ENCODE data around the gene RPL22.
A peak's percentile ranks its signal among the peaks of the same experiment; 100 is the strongest.

Gene RPL22

GRCh38 chr1:6239213-6239752 lies 39.9 kb upstream of the RPL22 start:
- ATAC-seq (ENCODE audit: insufficient read depth, low read depth) (no peak), DNase-seq (no peak)
- no peak overlapping the region for H3K4me3 ChIP-seq (ENCODE audit: low read depth in 1 of 2, low read length in 2 of 2)
- H3K79me2 ChIP-seq (ENCODE audit: insufficient read depth, low read length): peaks cover 14% of the 10 kb centered on the region
- H3K9ac ChIP-seq (ENCODE audit: low read depth, low read length): 0 out of 2 replicates have a peak overlapping the region, but pooled peaks have one; percentile 12
- H3K9me3 ChIP-seq (ENCODE audit: insufficient read depth, low read length, severe bottlenecking): no peaks in the 10 kb centered on the region
- H3K4me2 ChIP-seq (ENCODE audit: insufficient read depth, low read length): no peak overlapping the region
- H3K27ac ChIP-seq (ENCODE audit: low read length): no peak overlapping the region
- no peak overlapping the region for H2AFZ ChIP-seq (ENCODE audit: low read depth, low read length)
- TF ChIP-seq EZH2 (IDR thresholded peaks at IDR 0.05; ENCODE audit: borderline replicate concordance, low read depth, low read length, severe bottlenecking): no peak
- TF ChIP-seq CTCF (IDR thresholded peaks at IDR 0.05; ENCODE audit: borderline replicate concordance, extremely low read depth, low read length, poor library complexity, severe bottlenecking): no peak
- peaks cover 3% of the 10 kb centered on the region for H3K36me3 ChIP-seq (ENCODE audit: insufficient read depth, low read length)
- no peaks in the 10 kb centered on the region for H3K27me3 ChIP-seq (ENCODE audit: insufficient read depth, low read length, poor library complexity)
- H3K4me1 ChIP-seq (ENCODE audit: insufficient read depth, low read length): peaks cover 15% of the 10 kb centered on the region
- H4K20me1 ChIP-seq (ENCODE audit: insufficient read depth, low read length): peaks cover 10% of the 10 kb centered on the region

DNA sequence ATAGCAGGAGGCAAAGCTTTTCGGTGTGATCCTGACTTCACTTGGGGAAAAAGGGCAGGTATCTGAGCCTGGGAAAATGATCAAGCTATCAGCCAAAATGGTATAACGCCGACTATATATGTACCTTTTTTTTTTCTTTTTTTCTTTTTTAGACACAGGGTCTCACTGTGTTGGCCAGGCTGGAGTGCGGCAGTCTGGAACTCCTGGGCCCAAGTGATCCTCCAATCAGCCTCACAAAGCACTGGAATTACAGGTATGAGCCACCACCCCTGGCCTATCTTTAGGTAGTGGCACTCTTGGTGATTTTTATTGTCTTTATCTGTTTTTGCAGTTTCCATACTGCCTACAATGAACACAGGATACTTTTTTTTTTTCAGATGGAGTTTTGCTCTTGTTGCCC lies 37.7 kb upstream of the RPL22 start:
- H3K27me3 ChIP-seq (ENCODE audit: insufficient read depth, low read length, poor library complexity): no peaks in the 10 kb centered on the region
- ATAC-seq (ENCODE audit: insufficient read depth, low read depth) (no peak), DNase-seq (no peak)
- H3K36me3 ChIP-seq (ENCODE audit: insufficient read depth, low read length): peaks cover 25% of the 10 kb centered on the region
- H3K9me3 ChIP-seq (ENCODE audit: insufficient read depth, low read length, severe bottlenecking): no peaks in the 10 kb centered on the region
- no peak overlapping the region for H3K27ac ChIP-seq (ENCODE audit: low read length)
- H3K4me2 ChIP-seq (ENCODE audit: insufficient read depth, low read length): no peak overlapping the region
- peak overlapping the region; percentile 88 for H3K9ac ChIP-seq (ENCODE audit: low read depth, low read length)
- no peak overlapping the region for H3K4me3 ChIP-seq (ENCODE audit: low read depth in 1 of 2, low read length in 2 of 2)
- TF ChIP-seq EZH2 (IDR thresholded peaks at IDR 0.05; ENCODE audit: borderline replicate concordance, low read depth, low read length, severe bottlenecking) (no peak), CTCF (IDR thresholded peaks at IDR 0.05; ENCODE audit: borderline replicate concordance, extremely low read depth, low read length, poor library complexity, severe bottlenecking) (no peak)
- peaks cover 34% of the 10 kb centered on the region for H3K4me1 ChIP-seq (ENCODE audit: insufficient read depth, low read length)
- H2AFZ ChIP-seq (ENCODE audit: low read depth, low read length): no peak overlapping the region
- H3K79me2 ChIP-seq (ENCODE audit: insufficient read depth, low read length): peaks cover 33% of the 10 kb centered on the region
- peaks cover 18% of the 10 kb centered on the region for H4K20me1 ChIP-seq (ENCODE audit: insufficient read depth, low read length)

GRCh38 chr1:6235296-6235677 lies 35.9 kb upstream of the RPL22 start:
- Histone ChIP-seq H3K9me3 (ENCODE audit: insufficient read depth, low read length, severe bottlenecking) (no peaks in the 10 kb centered on the region), H3K9ac (ENCODE audit: low read depth, low read length) (peak overlapping the region; percentile 88), H3K4me2 (ENCODE audit: insufficient read depth, low read length) (peak overlapping the region; percentile 74), H3K4me1 (ENCODE audit: insufficient read depth, low read length) (peaks cover 43% of the 10 kb centered on the region), H4K20me1 (ENCODE audit: insufficient read depth, low read length) (peaks cover 18% of the 10 kb centered on the region), H3K79me2 (ENCODE audit: insufficient read depth, low read length) (peaks cover 48% of the 10 kb centered on the region), H3K27me3 (ENCODE audit: insufficient read depth, low read length, poor library complexity) (no peaks in the 10 kb centered on the region), H3K36me3 (ENCODE audit: insufficient read depth, low read length) (peaks cover 42% of the 10 kb centered on the region), H3K4me3 (ENCODE audit: low read depth in 1 of 2, low read length in 2 of 2) (peak overlapping the region; percentile 32 to 93; a peak in 3 of 4 replicates), H2AFZ (ENCODE audit: low read depth, low read length) (peak overlapping the region; percentile 94), H3K27ac (ENCODE audit: low read length) (peak overlapping the region; percentile 79)
- TF ChIP-seq CTCF (IDR thresholded peaks at IDR 0.05; ENCODE audit: borderline replicate concordance, extremely low read depth, low read length, poor library complexity, severe bottlenecking): no peak
- no peak for TF ChIP-seq EZH2 (IDR thresholded peaks at IDR 0.05; ENCODE audit: borderline replicate concordance, low read depth, low read length, severe bottlenecking)
- peak; percentile 15; the same call in 2 of the 3 replicates for ATAC-seq (ENCODE audit: insufficient read depth, low read depth)
- DNase-seq: peak; percentile 18

Measured in DND-41 (cell line).